Effector CD4-positive, alpha-beta T cell (primary cell): ENCODE results near the gene TEX35.
"Not testable (repeated sequence)": the region's sequence is repeated elsewhere in the genome, so short reads cannot be mapped to it uniquely, and the experiment has no call there.

Experiments used
- DNase-seq: peaks from one replicate; pipeline ENCODE4 v3.0.0-alpha.2; 2020

TEX35 gene

GRCh38 chr1:178542554-178543289 lies 29.8 kb downstream of the TEX35 start:
- DNase-seq: peak; percentile 71

- DNase-seq: no peak
Measured at GRCh38 chr1:178543290-178543607, 30.3 kb downstream of the TEX35 start.

GRCh38 chr1:178544531-178544930 lies 31.6 kb downstream of the TEX35 start:
- DNase-seq: no peak

GRCh38 chr1:178548108-178548507 lies 35.2 kb downstream of the TEX35 start:
- DNase-seq: no peak

GRCh38 chr1:178551307-178551706 lies 38.4 kb downstream of the TEX35 start:
- no peak for DNase-seq

- no peak for DNase-seq
Measured at GRCh38 chr1:178551940-178552339, 39.0 kb downstream of the TEX35 start.

- DNase-seq: no peak
Measured at GRCh38 chr1:178552856-178553255, 39.9 kb downstream of the TEX35 start.

GRCh38 chr1:178554351-178554750 lies 41.4 kb downstream of the TEX35 start:
- DNase-seq: not testable (repeated sequence)

- DNase-seq: not testable (repeated sequence)
Measured at GRCh38 chr1:178555613-178556012, 42.7 kb downstream of the TEX35 start.

GRCh38 chr1:178558816-178559215 lies 45.9 kb downstream of the TEX35 start:
- DNase-seq: not testable (repeated sequence)

- DNase-seq: no peak
Measured at GRCh38 chr1:178560871-178561376, 48.0 kb downstream of the TEX35 start.

- DNase-seq: no peak
Measured at GRCh38 chr1:178563099-178563820, 50.4 kb downstream of the TEX35 start.

- DNase-seq: no peak
Measured at GRCh38 chr1:178564086-178564782, 51.3 kb downstream of the TEX35 start.

GRCh38 chr1:178564783-178565180 lies 51.9 kb downstream of the TEX35 start:
- DNase-seq: no peak

- no peak for DNase-seq
Measured at GRCh38 chr1:178565586-178565985, 52.7 kb downstream of the TEX35 start.

- no peak for DNase-seq
Measured at GRCh38 chr1:178566187-178566586, 53.3 kb downstream of the TEX35 start.

- no peak for DNase-seq
Measured at GRCh38 chr1:178571807-178572206, 58.9 kb downstream of the TEX35 start.
